DOHH2 (cell line): ENCODE measurements around the gene PTPRT.

ENCODE experiments used
- H3F3A ChIP-seq: fragments of 200-600 bp; sonication (generic), shearing (Covaris generic); 2 replicates; pipeline ENCODE4 v1.6.0; 2016; ENCODE audit warnings: antibody characterized with exemption, mild to moderate bottlenecking; ENCODE audit not compliant: control insufficient read depth, insufficient read depth
- H3K27ac ChIP-seq: fragments of 200-600 bp; sonication (generic); 2 replicates; pipeline ENCODE4 v1.5.1; 2014; ENCODE audit warnings: low read depth, mild to moderate bottlenecking, low read length, moderate library complexity
- H3K27me3 ChIP-seq: fragments of 200-600 bp; sonication (generic); 2 replicates; pipeline ENCODE4 v1.6.1; 2014; ENCODE audit warnings: mild to moderate bottlenecking, low read length, mixed read lengths; ENCODE audit not compliant: control insufficient read depth
- H3K36me3 ChIP-seq: fragments of 200-600 bp; sonication (generic); 2 replicates; pipeline ENCODE4 v1.6.1; 2014; ENCODE audit warnings: mild to moderate bottlenecking, low read length, moderate library complexity, mixed read lengths; ENCODE audit not compliant: control insufficient read depth
- H3K4me1 ChIP-seq: fragments of 200-600 bp; sonication (generic); 2 replicates; pipeline ENCODE4 v1.6.1; 2014; ENCODE audit warnings: mild to moderate bottlenecking, low read length, mixed read lengths; ENCODE audit not compliant: control insufficient read depth
- H3K4me2 ChIP-seq: fragments of 200-600 bp; sonication (generic); 2 replicates; pipeline ENCODE4 v1.6.0; 2014; ENCODE audit warnings: mild to moderate bottlenecking, low read length, moderate library complexity
- H3K4me3 ChIP-seq: fragments of 200-600 bp; sonication (generic); 2 replicates; pipeline ENCODE4 v1.5.1; 2014; ENCODE audit warnings: mild to moderate bottlenecking, low read length, mixed read lengths
- H3K79me2 ChIP-seq: fragments of 200-600 bp; sonication (generic); 2 replicates; pipeline ENCODE4 v1.6.1; 2014; ENCODE audit warnings: mild to moderate bottlenecking, low read length, mixed read lengths; ENCODE audit not compliant: control insufficient read depth
- H3K9me2 ChIP-seq: fragments of 200-600 bp; sonication (generic); replicated peaks from 2 replicates; pipeline ENCODE4 v1.6.1; 2014; ENCODE audit warnings: mild to moderate bottlenecking, low read length, mixed read lengths; ENCODE audit not compliant: control insufficient read depth
- H3K9me3 ChIP-seq: fragments of 200-600 bp; sonication (generic); 2 replicates; pipeline ENCODE4 v1.6.1; 2014; ENCODE audit warnings: antibody characterized with exemption, low read length, mixed read lengths; ENCODE audit not compliant: control insufficient read depth, insufficient read depth
- H4K20me1 ChIP-seq: fragments of 200-600 bp; sonication (generic); 2 replicates; pipeline ENCODE4 v1.6.0; 2014; ENCODE audit warnings: low read depth, mild to moderate bottlenecking, antibody characterized with exemption, low read length, moderate library complexity; ENCODE audit not compliant: control insufficient read depth, insufficient read depth
- EZH2phosphoT487 ChIP-seq: fragments of 200-600 bp; sonication (generic); IDR thresholded peaks from 2 replicates; pipeline ENCODE4 v1.6.1; 2017; ENCODE audit warnings: borderline replicate concordance, mild to moderate bottlenecking, antibody characterized with exemption, low read length, moderate library complexity, mixed read lengths
- TF ChIP-seq, protein P1 (sequence below): fragments of 200-600 bp; sonication (generic); IDR thresholded peaks from one replicate; pipeline ENCODE4 v1.5.1; 2014; ENCODE audit warnings: antibody characterized with exemption, mild to moderate bottlenecking, low read depth, low read length; ENCODE audit not compliant: poor library complexity, severe bottlenecking

Gene PTPRT

GRCh38 chr20:43022568-43022967 lies 167.1 kb downstream of the PTPRT start:
- Histone ChIP-seq H3K4me2 (no peak overlapping the region), H3K9me2 (no peaks in the 10 kb centered on the region), H3K4me3 (no peak overlapping the region), H3K27me3 (no peaks in the 10 kb centered on the region), H3F3A (no peaks in the 10 kb centered on the region), H3K27ac (no peak overlapping the region), H3K9me3 (no peaks in the 10 kb centered on the region), H3K4me1 (no peaks in the 10 kb centered on the region), H4K20me1 (no peaks in the 10 kb centered on the region), H3K79me2 (no peaks in the 10 kb centered on the region), H3K36me3 (no peaks in the 10 kb centered on the region)
- TF ChIP-seq, protein P1, sequence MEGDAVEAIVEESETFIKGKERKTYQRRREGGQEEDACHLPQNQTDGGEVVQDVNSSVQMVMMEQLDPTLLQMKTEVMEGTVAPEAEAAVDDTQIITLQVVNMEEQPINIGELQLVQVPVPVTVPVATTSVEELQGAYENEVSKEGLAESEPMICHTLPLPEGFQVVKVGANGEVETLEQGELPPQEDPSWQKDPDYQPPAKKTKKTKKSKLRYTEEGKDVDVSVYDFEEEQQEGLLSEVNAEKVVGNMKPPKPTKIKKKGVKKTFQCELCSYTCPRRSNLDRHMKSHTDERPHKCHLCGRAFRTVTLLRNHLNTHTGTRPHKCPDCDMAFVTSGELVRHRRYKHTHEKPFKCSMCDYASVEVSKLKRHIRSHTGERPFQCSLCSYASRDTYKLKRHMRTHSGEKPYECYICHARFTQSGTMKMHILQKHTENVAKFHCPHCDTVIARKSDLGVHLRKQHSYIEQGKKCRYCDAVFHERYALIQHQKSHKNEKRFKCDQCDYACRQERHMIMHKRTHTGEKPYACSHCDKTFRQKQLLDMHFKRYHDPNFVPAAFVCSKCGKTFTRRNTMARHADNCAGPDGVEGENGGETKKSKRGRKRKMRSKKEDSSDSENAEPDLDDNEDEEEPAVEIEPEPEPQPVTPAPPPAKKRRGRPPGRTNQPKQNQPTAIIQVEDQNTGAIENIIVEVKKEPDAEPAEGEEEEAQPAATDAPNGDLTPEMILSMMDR = no peak
- no peak for TF ChIP-seq EZH2phosphoT487

- H3K79me2 ChIP-seq = no peaks in the 10 kb centered on the region
- no peaks in the 10 kb centered on the region for H3K36me3 ChIP-seq
- H3K9me3 ChIP-seq = no peaks in the 10 kb centered on the region
- H3K27ac ChIP-seq = no peak overlapping the region
- no peak for TF ChIP-seq EZH2phosphoT487
- TF ChIP-seq, protein P1 = no peak
- no peaks in the 10 kb centered on the region for H4K20me1 ChIP-seq
- no peak overlapping the region for H3K4me2 ChIP-seq
- no peak overlapping the region for H3K4me3 ChIP-seq
- no peaks in the 10 kb centered on the region for H3F3A ChIP-seq
- H3K27me3 ChIP-seq = no peaks in the 10 kb centered on the region
- H3K9me2 ChIP-seq = no peaks in the 10 kb centered on the region
- H3K4me1 ChIP-seq = no peaks in the 10 kb centered on the region
These were observed 167.6 kb downstream of the PTPRT start for GRCh38 chr20:43022081-43022480.

DNA sequence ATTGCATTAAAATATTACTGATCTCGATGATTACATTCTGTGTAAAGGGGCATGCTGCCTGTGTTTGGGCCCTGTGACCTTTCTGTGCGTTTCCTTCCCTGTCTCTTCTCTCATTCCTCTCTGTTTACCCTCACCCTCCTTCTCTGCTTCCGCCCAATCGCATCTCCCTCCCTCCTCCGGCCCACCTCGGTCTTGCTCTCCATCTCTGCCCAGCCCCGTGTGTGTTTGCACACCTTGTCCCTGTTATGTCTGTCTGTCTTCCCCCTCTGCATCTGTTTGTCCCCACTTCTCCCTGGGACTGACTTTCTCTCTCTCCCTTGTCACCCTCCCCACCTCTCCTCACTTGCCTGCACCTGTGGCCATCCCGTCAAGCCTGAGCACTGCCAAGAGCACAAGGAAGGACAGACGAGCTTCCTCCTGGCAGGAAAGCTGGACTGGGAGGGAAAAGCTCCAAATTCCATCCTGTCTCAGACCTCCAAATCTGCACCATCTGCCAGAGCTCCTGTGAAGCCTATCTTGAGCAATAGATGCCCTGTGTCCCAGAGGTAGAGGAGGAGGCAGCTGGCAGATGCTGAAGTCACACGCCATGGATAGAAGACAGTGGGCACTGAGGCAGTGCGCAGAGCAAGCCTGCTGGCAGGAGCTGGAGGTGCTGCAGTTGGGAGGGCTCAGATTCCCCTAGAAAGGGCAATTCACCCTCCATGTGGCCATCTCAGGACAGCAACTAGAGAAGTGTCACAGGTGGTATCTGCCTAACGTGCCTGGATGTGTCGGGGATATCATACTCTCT lies 172.3 kb downstream of the PTPRT start:
- Histone ChIP-seq H3K4me3 (no peak overlapping the region), H3K9me2 (no peaks in the 10 kb centered on the region), H3K27ac (no peak overlapping the region), H4K20me1 (no peaks in the 10 kb centered on the region), H3K9me3 (no peaks in the 10 kb centered on the region), H3K27me3 (no peaks in the 10 kb centered on the region), H3K4me1 (no peaks in the 10 kb centered on the region), H3F3A (no peaks in the 10 kb centered on the region), H3K36me3 (no peaks in the 10 kb centered on the region), H3K79me2 (no peaks in the 10 kb centered on the region), H3K4me2 (no peak overlapping the region)
- no peak for TF ChIP-seq EZH2phosphoT487
- TF ChIP-seq, protein P1 = no peak
